HG03575 (cell line): Measurements from ENCODE around the gene RFX3.

ENCODE experiments used
- ATAC-seq: cut with Tn5 transposase; IDR thresholded peaks from one replicate; pipeline ENCODE4 v1.9.1; 2021; ENCODE audit not compliant: unreplicated experiment, insufficient number of reproducible peaks, low FRiP score; ENCODE audit errors: extremely low read depth

Gene RFX3

DNA sequence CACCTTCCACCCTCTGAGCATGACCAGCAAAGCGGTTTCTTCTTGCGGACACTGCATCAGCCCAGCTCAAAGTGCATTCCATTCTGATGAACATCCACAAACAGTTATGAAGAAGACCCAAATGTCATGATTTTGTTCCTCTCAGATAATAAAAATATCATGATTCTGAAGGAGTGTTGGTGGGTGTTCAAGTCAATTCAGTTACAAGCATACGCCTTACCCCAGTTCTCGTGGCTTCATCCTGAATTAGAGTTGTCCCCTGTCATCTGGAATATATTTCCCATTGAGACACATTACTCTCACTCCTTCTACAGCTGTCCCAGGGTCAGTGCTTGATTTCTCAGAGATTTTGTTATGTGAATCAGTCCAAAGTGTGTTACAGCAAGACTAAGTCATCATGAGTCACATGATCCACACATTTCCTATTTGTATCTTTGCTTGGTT is 325.4 kb downstream of the RFX3 start:
- ATAC-seq: no peak

DNA sequence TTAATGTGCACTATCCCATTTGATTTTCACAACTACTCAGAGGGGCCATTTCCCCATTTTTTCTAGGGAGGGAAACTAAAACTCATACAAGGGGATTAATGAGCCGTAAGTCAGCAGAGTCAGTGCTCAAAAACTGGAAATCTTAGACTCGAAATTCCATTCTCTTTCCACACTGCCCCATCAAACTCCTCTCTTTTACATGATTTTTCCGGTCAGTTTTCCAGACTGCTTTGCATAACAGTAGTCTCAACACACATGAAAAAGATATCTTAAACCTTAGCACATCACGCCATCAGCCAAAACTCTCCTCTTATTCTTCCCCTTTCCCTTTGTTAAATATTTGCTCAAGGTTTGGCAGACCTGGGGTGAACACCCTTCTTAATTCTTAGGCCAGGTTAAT is 332.0 kb downstream of the RFX3 start:
- no peak for ATAC-seq

GRCh38 chr9:3191715-3192114 is 334.1 kb downstream of the RFX3 start:
- no peak for ATAC-seq

- no peak for ATAC-seq
These were observed 336.5 kb downstream of the RFX3 start for GRCh38 chr9:3189113-3189861.

DNA sequence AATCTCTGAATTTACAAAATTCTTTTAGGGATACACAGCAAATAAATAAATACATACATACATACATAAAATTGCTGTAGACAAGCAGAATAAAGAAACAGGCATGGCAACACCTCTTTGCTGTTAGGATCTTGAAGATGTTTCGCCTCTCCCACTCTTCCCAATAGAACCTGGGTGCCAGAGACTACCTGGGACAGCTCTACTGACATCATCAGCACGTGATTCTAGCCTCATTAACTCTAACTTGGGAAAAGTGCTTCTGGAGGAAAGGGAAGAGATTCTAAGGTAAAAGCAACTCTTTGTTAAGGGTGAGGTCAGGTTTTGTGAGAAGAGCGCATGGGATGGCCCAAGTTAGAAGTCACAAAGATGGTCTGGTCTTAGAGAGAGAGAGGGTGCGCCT is 339.1 kb downstream of the RFX3 start:
- no peak for ATAC-seq

- ATAC-seq: no peak
These were observed 344.5 kb downstream of the RFX3 start for GRCh38 chr9:3181049-3181953.

DNA sequence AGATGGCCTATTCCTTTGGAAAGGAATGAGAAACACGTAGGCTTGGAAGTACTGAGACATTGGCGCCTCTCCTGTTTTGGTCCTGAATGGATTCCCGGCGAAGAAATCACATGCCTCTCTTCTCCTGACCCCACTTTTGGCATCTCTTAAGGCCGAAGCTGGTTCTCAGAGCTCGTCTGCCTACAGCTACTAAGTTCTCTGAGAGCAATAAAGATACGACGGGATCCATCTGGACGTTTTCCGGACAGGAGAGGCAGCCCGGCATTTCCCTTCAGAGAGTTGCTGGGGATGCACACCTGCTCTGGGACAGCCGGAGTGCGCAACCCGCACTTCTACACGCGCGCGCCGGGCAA is 345.1 kb downstream of the RFX3 start:
- ATAC-seq: no peak

DNA sequence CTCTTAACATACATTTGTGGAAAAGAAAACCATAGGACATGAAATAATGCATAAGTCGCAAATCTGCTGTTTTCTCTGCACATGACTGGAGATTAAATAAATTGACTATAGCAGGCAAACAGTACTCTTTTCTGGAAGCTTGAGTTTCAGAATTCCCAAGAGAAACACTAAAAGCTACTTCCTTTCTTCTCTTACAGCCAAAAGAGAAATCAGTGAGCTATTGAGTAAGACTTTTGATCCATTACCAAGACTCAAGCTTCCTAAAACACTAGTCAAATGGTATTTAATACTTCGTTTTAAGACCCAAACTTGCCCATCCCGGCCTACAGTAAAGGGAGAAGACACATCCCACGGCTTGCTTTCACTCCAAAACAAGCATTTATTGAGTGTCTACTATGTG is 346.1 kb downstream of the RFX3 start:
- no peak for ATAC-seq

DNA sequence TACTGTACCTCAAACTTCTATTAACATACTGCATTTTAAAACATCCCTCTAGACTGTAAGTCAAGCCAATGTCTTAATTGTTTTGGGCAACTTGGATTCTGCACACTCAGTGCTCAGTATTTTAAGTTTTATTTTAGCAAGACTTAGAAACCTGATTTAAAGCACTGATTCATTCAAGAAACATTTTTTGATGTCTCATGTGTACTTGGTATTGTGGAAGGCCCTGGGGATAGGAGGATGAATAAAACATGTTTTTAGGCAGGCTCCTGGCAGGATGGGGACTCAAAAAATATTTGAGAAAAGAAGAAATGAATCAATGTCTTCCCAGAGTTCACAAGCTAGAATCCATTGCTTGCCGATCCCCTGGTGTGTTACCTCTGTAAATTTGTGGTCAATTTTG is 347.9 kb downstream of the RFX3 start:
- no peak for ATAC-seq

DNA sequence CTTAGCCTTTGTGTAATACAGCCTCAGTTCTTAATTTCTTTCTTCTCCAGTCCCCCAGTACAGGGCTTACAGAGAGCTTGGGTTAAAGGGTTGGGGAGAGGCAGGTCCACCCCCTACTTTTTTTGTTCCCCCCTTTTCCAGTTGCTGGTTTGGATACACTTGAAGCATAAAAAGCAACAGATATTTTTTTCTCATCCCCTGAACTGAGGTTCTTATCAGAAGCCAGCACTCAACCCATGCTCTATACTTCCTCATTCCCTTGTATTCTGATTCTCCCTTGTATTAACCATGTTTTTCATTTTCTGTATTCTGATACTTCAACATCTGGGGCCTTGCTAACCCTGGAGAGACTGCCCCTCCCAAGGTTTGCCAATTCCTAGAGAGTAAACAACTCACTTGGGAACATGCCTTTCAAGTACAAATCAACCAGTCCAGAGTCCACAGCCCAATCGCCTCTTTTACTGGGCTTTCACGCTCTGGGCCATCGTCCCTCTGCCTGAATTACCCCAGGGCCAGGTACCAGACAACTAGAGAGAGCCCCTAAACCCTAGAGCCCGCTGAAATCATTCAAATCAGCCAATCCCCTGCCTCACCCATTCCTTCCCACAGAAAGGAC is 348.5 kb downstream of the RFX3 start:
- no peak for ATAC-seq

GRCh38 chr9:3173374-3173773 is 352.4 kb downstream of the RFX3 start:
- ATAC-seq: no peak

- ATAC-seq: no peak
These were observed 355.0 kb downstream of the RFX3 start for GRCh38 chr9:3170819-3171218.
